ENCODE data around the gene TLCD5. TPM values are rescaled to one million over a fixed set of nuclear protein-coding genes. Genes with fewer than 3 reads are reported as not detected.

TLCD5 gene
- total RNA-seq, 3 donors from 2014 or later: 0.46 to 3.8 (median 0.51) TPM

DNA sequence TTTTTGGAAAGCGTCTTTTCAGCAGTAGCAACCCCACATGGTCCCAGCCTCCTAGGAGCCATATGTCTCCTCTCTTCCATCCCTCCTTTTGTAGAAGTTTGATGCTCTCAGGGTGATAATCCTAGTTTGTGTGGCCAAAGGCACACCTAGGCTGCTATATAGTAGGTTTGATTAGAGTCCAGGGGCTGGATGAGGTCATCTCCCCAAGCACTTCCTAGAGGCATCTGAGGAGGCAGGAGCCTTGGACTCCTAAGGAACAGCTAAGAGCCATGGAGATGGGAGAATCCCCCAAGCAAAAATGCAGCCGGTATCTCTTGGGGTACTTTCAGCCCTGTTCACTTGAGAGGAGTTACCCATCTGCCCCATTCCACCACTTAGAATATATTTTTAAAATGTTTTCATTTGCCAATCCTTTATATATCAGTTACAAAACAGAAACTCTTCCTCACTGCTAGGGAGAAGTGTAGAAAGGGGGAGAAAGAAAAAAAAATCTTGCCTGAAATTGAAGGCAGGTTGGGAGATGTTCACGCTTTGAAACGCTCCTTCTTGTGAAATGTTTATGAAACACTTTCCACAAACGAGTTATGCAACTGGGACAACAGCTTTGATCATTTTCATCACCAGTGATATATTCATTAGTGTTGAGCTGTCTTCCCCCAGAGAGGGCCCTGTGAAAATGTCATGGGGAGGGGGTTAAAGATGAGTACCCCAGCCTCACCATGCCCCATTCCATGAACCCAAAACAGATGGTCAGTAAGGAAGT, 31.9 kb upstream of the TLCD5 start:
- intact Hi-C loops (cut with DNase I, micrococcal nuclease): no loop called here
- no peaks in the 10 kb centered on the region for H3K9me3 ChIP-seq
- H3K4me1 ChIP-seq (ENCODE audit: low read depth): no peaks in the 10 kb centered on the region
- H3K36me3 ChIP-seq (ENCODE audit: low read depth): no peaks in the 10 kb centered on the region
- no peak for ATAC-seq
- H3K4me3 ChIP-seq: no peak overlapping the region
- DNase-seq: no peak
- TF ChIP-seq CTCF (IDR thresholded peaks at IDR 0.05): no peak

- no peaks in the 10 kb centered on the region for H3K36me3 ChIP-seq (ENCODE audit: low read depth)
- DNase-seq: no peak
- intact Hi-C loops (cut with DNase I, micrococcal nuclease): no loop called here
- H3K9me3 ChIP-seq: no peaks in the 10 kb centered on the region
- H3K4me3 ChIP-seq: no peak overlapping the region
- H3K4me1 ChIP-seq (ENCODE audit: low read depth): no peaks in the 10 kb centered on the region
- no peak for TF ChIP-seq CTCF (IDR thresholded peaks at IDR 0.05)
- ATAC-seq: peak; percentile 27
Measured at GRCh38 chr11:120294096-120294495, 31.0 kb upstream of the TLCD5 start.

GRCh38 chr11:120295099-120295498, 30.0 kb upstream of the TLCD5 start:
- ATAC-seq: peak; percentile 63
- no peak overlapping the region for H3K4me3 ChIP-seq
- intact Hi-C loops (cut with DNase I, micrococcal nuclease): no loop called here
- no peak for TF ChIP-seq CTCF (IDR thresholded peaks at IDR 0.05)
- DNase-seq: no peak
- no peaks in the 10 kb centered on the region for H3K4me1 ChIP-seq (ENCODE audit: low read depth)
- no peaks in the 10 kb centered on the region for H3K9me3 ChIP-seq
- H3K36me3 ChIP-seq (ENCODE audit: low read depth): no peaks in the 10 kb centered on the region

GRCh38 chr11:120296554-120296953, 28.5 kb upstream of the TLCD5 start:
- Histone ChIP-seq H3K4me1 (ENCODE audit: low read depth) (peaks cover 2% of the 10 kb centered on the region), H3K9me3 (no peaks in the 10 kb centered on the region), H3K4me3 (no peak overlapping the region), H3K36me3 (ENCODE audit: low read depth) (no peaks in the 10 kb centered on the region)
- no peak for TF ChIP-seq CTCF (IDR thresholded peaks at IDR 0.05)
- DNase-seq: no peak
- intact Hi-C loops (cut with DNase I, micrococcal nuclease): no loop called here
- no peak for ATAC-seq

GRCh38 chr11:120298461-120298860, 26.6 kb upstream of the TLCD5 start:
- intact Hi-C loops (cut with DNase I, micrococcal nuclease): no loop called here
- no peaks in the 10 kb centered on the region for H3K9me3 ChIP-seq
- TF ChIP-seq CTCF (IDR thresholded peaks at IDR 0.05): no peak

More at GRCh38 chr11:120298461-120298860, 26.6 kb upstream of the TLCD5 start:
- ATAC-seq: no peak
- Histone ChIP-seq H3K36me3 (ENCODE audit: low read depth) (no peaks in the 10 kb centered on the region), H3K4me3 (no peak overlapping the region), H3K4me1 (ENCODE audit: low read depth) (peaks cover 14% of the 10 kb centered on the region)
- no peak for DNase-seq

All from mucosa of descending colon (tissue), 3 donors.